ENCODE measurements around the gene CD99L2.

Gene CD99L2

DNA sequence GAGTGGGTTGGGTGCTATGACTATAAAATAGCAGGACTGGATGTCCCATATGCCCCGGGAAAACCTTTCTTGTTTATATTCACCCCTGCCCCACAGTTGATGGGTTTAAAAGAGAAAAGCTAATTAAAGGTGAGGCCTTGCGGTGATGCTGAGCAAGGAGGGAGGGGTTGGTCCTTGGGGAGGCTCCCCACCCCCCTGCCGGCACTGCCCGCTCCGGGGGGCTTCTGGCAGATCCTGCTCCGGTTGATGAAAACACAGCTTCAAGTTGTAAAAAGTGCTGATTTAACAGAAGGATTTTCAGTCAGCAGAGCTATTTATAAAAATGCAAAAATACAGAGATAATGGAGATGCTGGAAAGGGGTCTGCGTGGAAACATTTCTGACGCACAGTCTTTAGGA lies 136.7 kb downstream of the CD99L2 start:
- H3K4me1 ChIP-seq: no peaks in the 10 kb centered on the region
- no peak for DNase-seq
- no peaks in the 10 kb centered on the region for H3K27me3 ChIP-seq
- peaks cover 0 to 34% (median 4%) of the 10 kb centered on the region in 3 donors for H3K36me3 ChIP-seq
- no peaks in the 10 kb centered on the region for H3K9me3 ChIP-seq
- H3K27ac ChIP-seq: no peak overlapping the region
- TF ChIP-seq, protein P1, sequence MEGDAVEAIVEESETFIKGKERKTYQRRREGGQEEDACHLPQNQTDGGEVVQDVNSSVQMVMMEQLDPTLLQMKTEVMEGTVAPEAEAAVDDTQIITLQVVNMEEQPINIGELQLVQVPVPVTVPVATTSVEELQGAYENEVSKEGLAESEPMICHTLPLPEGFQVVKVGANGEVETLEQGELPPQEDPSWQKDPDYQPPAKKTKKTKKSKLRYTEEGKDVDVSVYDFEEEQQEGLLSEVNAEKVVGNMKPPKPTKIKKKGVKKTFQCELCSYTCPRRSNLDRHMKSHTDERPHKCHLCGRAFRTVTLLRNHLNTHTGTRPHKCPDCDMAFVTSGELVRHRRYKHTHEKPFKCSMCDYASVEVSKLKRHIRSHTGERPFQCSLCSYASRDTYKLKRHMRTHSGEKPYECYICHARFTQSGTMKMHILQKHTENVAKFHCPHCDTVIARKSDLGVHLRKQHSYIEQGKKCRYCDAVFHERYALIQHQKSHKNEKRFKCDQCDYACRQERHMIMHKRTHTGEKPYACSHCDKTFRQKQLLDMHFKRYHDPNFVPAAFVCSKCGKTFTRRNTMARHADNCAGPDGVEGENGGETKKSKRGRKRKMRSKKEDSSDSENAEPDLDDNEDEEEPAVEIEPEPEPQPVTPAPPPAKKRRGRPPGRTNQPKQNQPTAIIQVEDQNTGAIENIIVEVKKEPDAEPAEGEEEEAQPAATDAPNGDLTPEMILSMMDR (IDR thresholded peaks at IDR 0.05): no peak
- H3K4me3 ChIP-seq: no peak overlapping the region
- intact Hi-C loops (cut with DNase I; ENCODE audit: low total_unique reads): no loop called here

DNA sequence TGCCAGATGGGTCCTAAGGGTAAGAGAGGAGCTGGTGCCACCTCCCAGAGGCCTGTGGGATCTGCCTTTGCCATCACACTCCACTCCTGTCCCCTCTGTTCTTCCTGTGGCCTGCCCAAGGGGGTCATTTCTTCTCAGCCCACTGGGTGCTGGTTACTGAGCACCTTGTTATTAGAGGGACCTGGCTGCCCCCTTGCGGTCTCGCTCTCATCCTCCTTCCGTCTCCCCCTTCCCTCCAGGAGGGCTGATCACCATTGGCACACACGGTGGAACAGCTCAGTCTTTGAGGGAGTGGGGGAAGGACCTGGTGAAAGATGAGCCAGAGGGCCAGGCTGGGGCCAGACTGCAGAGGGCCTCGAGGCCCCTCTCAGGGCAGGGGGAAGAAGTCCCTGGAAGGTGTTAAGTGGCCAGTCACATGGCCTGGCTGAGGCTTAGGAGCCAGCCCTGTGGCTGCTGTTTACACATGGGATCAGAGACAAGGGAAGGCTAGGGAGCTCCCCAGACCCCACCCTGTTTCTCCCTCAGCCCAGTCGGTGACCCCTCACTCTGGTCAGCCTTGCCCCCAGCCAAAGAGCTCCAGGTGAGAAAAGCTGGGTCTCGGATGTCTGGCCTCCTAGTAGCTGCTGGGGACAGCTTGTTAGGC lies 137.2 kb downstream of the CD99L2 start:
- intact Hi-C loops (cut with DNase I; ENCODE audit: low total_unique reads): no loop called here
- H3K27me3 ChIP-seq: no peaks in the 10 kb centered on the region
- TF ChIP-seq, protein P1 (IDR thresholded peaks at IDR 0.05): no peak
- H3K27ac ChIP-seq: no peak overlapping the region
- H3K4me1 ChIP-seq: no peaks in the 10 kb centered on the region
- no peaks in the 10 kb centered on the region for H3K9me3 ChIP-seq
- DNase-seq: no peak
- H3K36me3 ChIP-seq: peaks cover 0 to 39% (median 9%) of the 10 kb centered on the region in 3 donors
- H3K4me3 ChIP-seq: no peak overlapping the region

DNA sequence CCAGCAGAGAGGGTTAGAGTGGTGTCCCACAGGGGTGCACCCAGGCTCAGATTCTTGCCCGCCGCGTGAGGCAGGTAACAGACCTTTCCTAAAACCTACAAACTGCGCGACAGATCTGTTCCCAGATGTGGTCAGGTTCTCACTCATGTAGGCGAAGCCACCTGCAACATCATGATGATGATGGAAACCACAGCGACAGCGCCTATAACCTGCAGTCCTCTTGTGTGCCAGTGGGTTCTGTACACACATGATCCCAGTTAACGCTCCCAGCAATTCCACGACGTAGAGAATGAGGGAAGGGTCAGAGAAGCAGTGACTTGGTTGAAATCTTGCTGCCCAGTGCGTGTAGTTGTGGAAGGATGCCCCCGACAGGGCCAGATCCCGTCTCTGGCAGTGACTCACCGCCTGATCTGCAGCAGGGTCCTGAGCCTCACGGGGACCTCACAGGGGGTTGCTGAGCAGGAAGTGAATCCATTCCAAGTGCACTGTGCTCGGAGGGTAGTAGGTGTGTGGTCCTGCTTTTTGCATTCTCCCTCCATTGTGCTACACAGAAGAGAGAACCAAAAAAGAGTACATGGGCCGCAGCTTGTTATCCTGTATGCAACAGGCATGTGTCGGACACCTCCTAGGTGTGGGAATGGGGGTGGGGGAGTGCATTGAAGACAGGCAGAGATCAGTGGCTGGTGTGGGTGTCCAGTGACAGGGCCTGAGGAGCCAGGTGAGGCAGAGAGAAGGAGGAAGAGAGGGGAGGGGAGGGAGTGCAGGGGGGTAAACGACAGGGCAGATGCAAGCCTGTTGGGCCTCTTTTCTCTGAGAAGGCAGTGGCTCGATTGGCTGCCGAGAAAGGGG lies 138.7 kb downstream of the CD99L2 start:
- H3K27ac ChIP-seq: no peak overlapping the region
- intact Hi-C loops (cut with DNase I; ENCODE audit: low total_unique reads): no loop called here
- H3K36me3 ChIP-seq: peaks cover 0 to 39% (median 9%) of the 10 kb centered on the region in 3 donors
- H3K4me3 ChIP-seq: no peak overlapping the region
- no peaks in the 10 kb centered on the region for H3K27me3 ChIP-seq
- no peaks in the 10 kb centered on the region for H3K9me3 ChIP-seq
- no peaks in the 10 kb centered on the region for H3K4me1 ChIP-seq
- no peak for DNase-seq
- TF ChIP-seq, protein P1 (IDR thresholded peaks at IDR 0.05): no peak

DNA sequence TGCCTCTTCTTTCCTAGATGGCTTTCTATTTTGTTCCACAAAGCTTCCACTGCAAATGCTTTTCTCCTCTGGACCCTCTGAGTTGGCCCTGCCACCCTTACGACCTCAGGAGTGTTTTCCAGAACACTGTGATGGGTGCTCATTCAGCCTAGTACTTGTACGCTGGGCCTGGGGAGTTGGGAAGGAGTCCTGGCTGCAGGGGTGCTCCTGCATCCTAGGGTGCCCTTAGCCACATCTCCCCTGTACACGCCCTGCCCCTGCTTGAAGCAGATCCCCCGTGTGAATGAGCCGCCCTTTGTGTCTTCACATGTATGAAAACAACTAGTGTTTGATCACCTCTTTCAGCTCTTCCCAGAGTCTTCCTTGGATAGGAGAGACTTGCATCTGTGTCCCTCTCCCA lies 141.1 kb downstream of the CD99L2 start:
- Histone ChIP-seq H3K9me3 (no peaks in the 10 kb centered on the region), H3K36me3 (peaks cover 0 to 39% (median 9%) of the 10 kb centered on the region in 3 donors), H3K27me3 (no peaks in the 10 kb centered on the region), H3K4me1 (no peaks in the 10 kb centered on the region), H3K27ac (no peak overlapping the region), H3K4me3 (no peak overlapping the region)
- intact Hi-C loops (cut with DNase I; ENCODE audit: low total_unique reads): no loop called here
- TF ChIP-seq, protein P1 (IDR thresholded peaks at IDR 0.05): no peak
- DNase-seq: no peak

DNA sequence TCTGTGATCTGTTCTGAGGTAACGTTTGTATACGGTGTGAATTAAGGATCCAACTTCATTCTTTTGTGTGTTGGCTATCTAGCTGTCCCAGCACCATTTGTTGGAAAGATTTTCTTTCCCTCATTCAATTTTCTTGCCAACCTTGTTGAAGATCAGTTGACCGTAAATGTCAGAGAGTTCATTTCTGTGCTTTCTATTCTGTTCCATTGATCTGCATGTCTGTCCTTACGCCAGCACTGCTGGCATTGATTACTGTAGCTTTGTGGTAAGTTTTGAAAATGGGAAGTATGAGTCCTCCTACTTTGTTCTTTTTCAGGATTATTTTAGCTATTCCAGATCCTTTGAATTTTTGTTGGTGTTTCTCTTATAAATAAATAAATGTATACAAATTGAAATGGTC lies 144.5 kb downstream of the CD99L2 start:
- TF ChIP-seq, protein P1 (IDR thresholded peaks at IDR 0.05): no peak
- intact Hi-C loops (cut with DNase I; ENCODE audit: low total_unique reads): no loop called here
- H3K27me3 ChIP-seq: no peaks in the 10 kb centered on the region
- no peak overlapping the region for H3K4me3 ChIP-seq
- no peaks in the 10 kb centered on the region for H3K9me3 ChIP-seq
- no peaks in the 10 kb centered on the region for H3K4me1 ChIP-seq
- H3K36me3 ChIP-seq: peaks cover 0 to 45% (median 8%) of the 10 kb centered on the region in 3 donors
- H3K27ac ChIP-seq: no peak overlapping the region
- DNase-seq: no peak

All from tibial artery (tissue), 4 donors.